Measurements from ENCODE around the gene LMCD1. TPM values are rescaled to one million over a fixed set of nuclear protein-coding genes. Genes with fewer than 3 reads are reported as not detected.

LMCD1 gene
- polyA plus RNA-seq, 3 donors = 0.09 to 0.51 TPM; not detected in 1

DNA sequence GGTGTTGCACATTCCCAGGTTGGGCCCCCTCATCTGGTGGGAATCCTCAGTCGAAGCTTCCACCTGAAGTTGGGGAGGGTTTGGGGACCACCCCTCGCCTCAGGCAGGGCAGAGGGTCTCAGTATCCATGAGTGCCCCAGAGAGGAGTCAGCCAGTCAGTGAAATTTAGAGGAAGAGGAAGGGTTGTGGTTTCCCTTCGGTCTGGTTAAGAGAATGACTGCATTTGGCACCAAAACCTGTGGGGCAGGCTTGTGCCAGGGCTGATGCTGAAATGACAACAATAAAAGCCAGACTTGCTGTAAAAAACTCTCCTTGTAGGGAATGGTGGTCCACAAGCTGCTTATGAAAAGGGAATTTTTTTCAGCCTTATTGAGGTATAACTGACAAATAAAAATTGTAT is 22.6 kb downstream of the LMCD1 start:
- H3K9me3 Mint-ChIP-seq = peaks cover 0 to 2% (median 0%) of the 10 kb centered on the region in 7 donors
- no peak overlapping the region for H3K9ac ChIP-seq (ENCODE audit: insufficient read depth, low read length, poor library complexity, severe bottlenecking)
- H3K4me2 ChIP-seq (replicated peaks; ENCODE audit: extremely low read depth, low read length, poor library complexity, severe bottlenecking) = no peak overlapping the region
- no peak for DNase-seq
- intact Hi-C loops (cut with micrococcal nuclease) = no loop called here
- H3K79me2 ChIP-seq (ENCODE audit: insufficient read depth, low read length) = no peaks in the 10 kb centered on the region
- H2AFZ ChIP-seq (ENCODE audit: insufficient read depth, low read depth, low read length, poor library complexity, severe bottlenecking) = no peak overlapping the region
- peaks cover 3% of the 10 kb centered on the region for H3K4me1 Mint-ChIP-seq
- no peak overlapping the region for H3K27ac ChIP-seq (ENCODE audit: low read depth in 1 of 2, low read length in 2 of 2)
- WGBS (ENCODE audit: insufficient coverage) = 0% methylated on average over 3 of the region's 3 CpGs
- no peak overlapping the region for H3K4me3 Mint-ChIP-seq
- peaks cover 4 to 6% of the 10 kb centered on the region in 2 donors for H3K4me1 ChIP-seq (ENCODE audit: control insufficient read depth in 1 of 2, insufficient read depth in 2 of 2, low read length in 2 of 2)
- no peaks in the 10 kb centered on the region for H3K36me3 ChIP-seq (replicated peaks in 1 of 2; ENCODE audit: control insufficient read depth in 1 of 2, insufficient read depth in 2 of 2, low read length in 2 of 2)
- H3K4me3 ChIP-seq (replicated peaks in 1 of 3; ENCODE audit: low read depth in 2 of 3, low read length in 3 of 3) = no peak overlapping the region
- TF ChIP-seq, protein P1, sequence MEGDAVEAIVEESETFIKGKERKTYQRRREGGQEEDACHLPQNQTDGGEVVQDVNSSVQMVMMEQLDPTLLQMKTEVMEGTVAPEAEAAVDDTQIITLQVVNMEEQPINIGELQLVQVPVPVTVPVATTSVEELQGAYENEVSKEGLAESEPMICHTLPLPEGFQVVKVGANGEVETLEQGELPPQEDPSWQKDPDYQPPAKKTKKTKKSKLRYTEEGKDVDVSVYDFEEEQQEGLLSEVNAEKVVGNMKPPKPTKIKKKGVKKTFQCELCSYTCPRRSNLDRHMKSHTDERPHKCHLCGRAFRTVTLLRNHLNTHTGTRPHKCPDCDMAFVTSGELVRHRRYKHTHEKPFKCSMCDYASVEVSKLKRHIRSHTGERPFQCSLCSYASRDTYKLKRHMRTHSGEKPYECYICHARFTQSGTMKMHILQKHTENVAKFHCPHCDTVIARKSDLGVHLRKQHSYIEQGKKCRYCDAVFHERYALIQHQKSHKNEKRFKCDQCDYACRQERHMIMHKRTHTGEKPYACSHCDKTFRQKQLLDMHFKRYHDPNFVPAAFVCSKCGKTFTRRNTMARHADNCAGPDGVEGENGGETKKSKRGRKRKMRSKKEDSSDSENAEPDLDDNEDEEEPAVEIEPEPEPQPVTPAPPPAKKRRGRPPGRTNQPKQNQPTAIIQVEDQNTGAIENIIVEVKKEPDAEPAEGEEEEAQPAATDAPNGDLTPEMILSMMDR (IDR thresholded peaks at IDR 0.05) = no peak
- peaks cover 0 to 13% (median 3%) of the 10 kb centered on the region in 3 donors for H3K27me3 Mint-ChIP-seq (ENCODE audit: low read depth in 3 of 3)
- no peaks in the 10 kb centered on the region for H3K9me3 ChIP-seq (replicated peaks in 1 of 2; ENCODE audit: control insufficient read depth in 1 of 2, insufficient read depth in 1 of 2, low read length in 2 of 2)
- no peaks in the 10 kb centered on the region for H3K36me3 Mint-ChIP-seq
- no peaks in the 10 kb centered on the region for H4K20me1 ChIP-seq (ENCODE audit: insufficient read depth, low read length)
- no peak overlapping the region for H3K27ac Mint-ChIP-seq
- H3K27me3 ChIP-seq (ENCODE audit: control insufficient read depth in 2 of 2, insufficient read depth in 2 of 2, low read length in 2 of 2) = no peaks in the 10 kb centered on the region

DNA sequence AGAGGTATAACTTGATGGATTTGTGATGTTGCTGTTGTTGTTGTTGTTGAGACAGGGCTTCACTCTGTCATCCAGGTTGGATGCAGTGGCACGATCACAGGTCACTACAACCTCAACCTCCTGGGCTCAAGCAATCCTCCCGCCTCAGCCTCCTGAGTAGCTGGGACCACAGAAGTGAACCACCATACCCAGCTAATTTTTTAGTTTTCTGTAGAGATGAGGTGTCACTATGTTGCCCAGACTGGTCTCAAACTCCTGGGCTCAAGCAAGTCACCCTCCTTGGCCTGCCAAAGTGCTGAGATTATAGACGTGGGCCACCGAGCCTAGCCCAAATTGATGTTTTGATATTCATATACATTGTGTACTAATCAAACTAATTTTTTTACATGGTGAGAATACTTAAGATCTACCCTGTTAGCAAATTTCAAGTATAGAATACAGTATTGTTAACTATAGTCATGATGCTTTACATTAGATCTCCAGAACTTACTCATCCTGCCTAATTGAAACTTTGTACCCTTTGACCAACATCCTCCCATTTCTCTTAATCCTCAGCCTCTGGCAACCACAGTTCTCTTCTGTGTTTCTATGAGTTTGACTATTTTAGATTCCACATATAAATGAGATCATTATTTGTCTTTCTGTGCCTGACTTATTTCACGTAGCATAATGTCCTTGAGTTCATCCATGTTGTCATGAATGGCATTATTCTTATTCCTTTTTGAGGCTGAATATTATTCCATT is 23.2 kb downstream of the LMCD1 start:
- intact Hi-C loops (cut with micrococcal nuclease) = no loop called here
- H3K9ac ChIP-seq (ENCODE audit: insufficient read depth, low read length, poor library complexity, severe bottlenecking) = no peak overlapping the region

More for the DNA sequence above, 23.2 kb downstream of the LMCD1 start:
- Histone ChIP-seq H3K4me2 (replicated peaks; ENCODE audit: extremely low read depth, low read length, poor library complexity, severe bottlenecking) (no peak overlapping the region), H3K27me3 (ENCODE audit: control insufficient read depth in 2 of 2, insufficient read depth in 2 of 2, low read length in 2 of 2) (no peaks in the 10 kb centered on the region), H2AFZ (ENCODE audit: insufficient read depth, low read depth, low read length, poor library complexity, severe bottlenecking) (no peak overlapping the region), H3K4me1 (ENCODE audit: control insufficient read depth in 1 of 2, insufficient read depth in 2 of 2, low read length in 2 of 2) (peaks cover 6 to 8% of the 10 kb centered on the region in 2 donors), H3K9me3 (replicated peaks in 1 of 2; ENCODE audit: control insufficient read depth in 1 of 2, insufficient read depth in 1 of 2, low read length in 2 of 2) (no peaks in the 10 kb centered on the region), H3K27ac (ENCODE audit: low read depth in 1 of 2, low read length in 2 of 2) (no peak overlapping the region), H3K4me3 (replicated peaks in 1 of 3; ENCODE audit: low read depth in 2 of 3, low read length in 3 of 3) (no peak overlapping the region), H3K36me3 (replicated peaks in 1 of 2; ENCODE audit: control insufficient read depth in 1 of 2, insufficient read depth in 2 of 2, low read length in 2 of 2) (no peaks in the 10 kb centered on the region), H3K79me2 (ENCODE audit: insufficient read depth, low read length) (no peaks in the 10 kb centered on the region), H4K20me1 (ENCODE audit: insufficient read depth, low read length) (no peaks in the 10 kb centered on the region)
- WGBS (ENCODE audit: insufficient coverage) = no CpG with 5 or more reads among the region's 5 CpGs
- peaks cover 0 to 13% (median 3%) of the 10 kb centered on the region in 3 donors for H3K27me3 Mint-ChIP-seq (ENCODE audit: low read depth in 3 of 3)
- no peak for DNase-seq
- TF ChIP-seq, protein P1 (IDR thresholded peaks at IDR 0.05) = no peak
- H3K36me3 Mint-ChIP-seq = no peaks in the 10 kb centered on the region
- peaks cover 3% of the 10 kb centered on the region for H3K4me1 Mint-ChIP-seq
- H3K9me3 Mint-ChIP-seq = peaks cover 0 to 2% (median 0%) of the 10 kb centered on the region in 7 donors
- no peak overlapping the region for H3K27ac Mint-ChIP-seq
- no peak overlapping the region for H3K4me3 Mint-ChIP-seq

Data from CD14-positive monocyte (primary cell).